Activated T-helper 2 cell treated with anti-CD3 and anti-CD28 coated beads, Interferon-gamma antibody, Interleukin-2, Interleukin-4, amounts not matched to agents 10 μg/mL and 5 μg/mL and 100 μg/mL, durations not matched to agents 14 hours and 24 hours and 36 hours (primary cell): Measurements from ENCODE around the gene DTNA. TPM values are rescaled to one million over a fixed set of nuclear protein-coding genes. Genes with fewer than 3 reads are reported as not detected.

Source experiments
- DNase-seq: peaks from one replicate; pipeline ENCODE4 v3.0.0; 2021; ENCODE audit warnings: low spot score
- H3K27ac Mint-ChIP-seq: one replicate; pipeline ENCODE4 v1.8.0; 2021; ENCODE audit warnings: mixed read lengths
- H3K27me3 Mint-ChIP-seq: one replicate; pipeline ENCODE4 v1.8.0; 2021; ENCODE audit warnings: low read depth, mixed read lengths
- H3K36me3 Mint-ChIP-seq: one replicate; pipeline ENCODE4 v1.8.0; 2021; ENCODE audit warnings: low read depth, mixed read lengths
- H3K4me1 Mint-ChIP-seq: one replicate; pipeline ENCODE4 v1.8.0; 2021; ENCODE audit warnings: low read depth, mixed read lengths
- H3K4me3 Mint-ChIP-seq: one replicate; pipeline ENCODE4 v1.8.0; 2021; ENCODE audit warnings: low read depth, mild to moderate bottlenecking, moderate library complexity, mixed read lengths
- H3K9me3 Mint-ChIP-seq: one replicate; pipeline ENCODE4 v1.8.0; 2021; ENCODE audit warnings: mixed read lengths
- intact Hi-C: fragments of 100-400 bp; cut with micrococcal nuclease; formaldehyde crosslinking; loops from one replicate; pipeline ENCODE4 v1.15.1; 2023
- total RNA-seq: library from RNA; stranded (reverse); gene quantifications from 2 replicates; pipeline ENCODE4 v1.2.3, GENCODE V29; 2022

Gene DTNA
- total RNA-seq, 1 donor from 2014 or later, result 0.73 TPM

GRCh38 chr18:34929336-34929780 lies 219.3 kb downstream of the DTNA start:
- DNase-seq, result no peak
- H3K4me3 Mint-ChIP-seq, result no peak overlapping the region
- H3K4me1 Mint-ChIP-seq, result no peaks in the 10 kb centered on the region
- H3K9me3 Mint-ChIP-seq, result no peaks in the 10 kb centered on the region
- no peaks in the 10 kb centered on the region for H3K36me3 Mint-ChIP-seq
- intact Hi-C loops, result no loop called here
- H3K27ac Mint-ChIP-seq, result no peak overlapping the region
- H3K27me3 Mint-ChIP-seq, result peaks cover 6% of the 10 kb centered on the region

- Mint-ChIP-seq H3K36me3 (no peaks in the 10 kb centered on the region), H3K4me3 (no peak overlapping the region), H3K9me3 (no peaks in the 10 kb centered on the region), H3K27ac (no peak overlapping the region), H3K4me1 (no peaks in the 10 kb centered on the region), H3K27me3 (peaks cover 2% of the 10 kb centered on the region)
- intact Hi-C loops, result no loop called here
- DNase-seq, result no peak
Observed at GRCh38 chr18:34932363-34932762, 222.3 kb downstream of the DTNA start.

GRCh38 chr18:34932792-34933466 lies 222.8 kb downstream of the DTNA start:
- Mint-ChIP-seq H3K27me3 (peaks cover 5% of the 10 kb centered on the region), H3K4me1 (no peaks in the 10 kb centered on the region), H3K36me3 (no peaks in the 10 kb centered on the region), H3K9me3 (no peaks in the 10 kb centered on the region), H3K27ac (no peak overlapping the region), H3K4me3 (no peak overlapping the region)
- no peak for DNase-seq
- intact Hi-C loops, result no loop called here

GRCh38 chr18:34933909-34934661 lies 224.0 kb downstream of the DTNA start:
- H3K9me3 Mint-ChIP-seq, result no peaks in the 10 kb centered on the region
- no peak overlapping the region for H3K27ac Mint-ChIP-seq
- no peaks in the 10 kb centered on the region for H3K36me3 Mint-ChIP-seq
- intact Hi-C loops, result no loop called here
- H3K4me3 Mint-ChIP-seq, result no peak overlapping the region
- H3K27me3 Mint-ChIP-seq, result peaks cover 5% of the 10 kb centered on the region
- no peaks in the 10 kb centered on the region for H3K4me1 Mint-ChIP-seq
- no peak for DNase-seq

GRCh38 chr18:34936772-34937171 lies 226.7 kb downstream of the DTNA start:
- Mint-ChIP-seq H3K36me3 (no peaks in the 10 kb centered on the region), H3K9me3 (no peaks in the 10 kb centered on the region), H3K27ac (no peak overlapping the region), H3K4me3 (no peak overlapping the region), H3K27me3 (peaks cover 8% of the 10 kb centered on the region), H3K4me1 (no peaks in the 10 kb centered on the region)
- no peak for DNase-seq
- intact Hi-C loops, result no loop called here

DNA sequence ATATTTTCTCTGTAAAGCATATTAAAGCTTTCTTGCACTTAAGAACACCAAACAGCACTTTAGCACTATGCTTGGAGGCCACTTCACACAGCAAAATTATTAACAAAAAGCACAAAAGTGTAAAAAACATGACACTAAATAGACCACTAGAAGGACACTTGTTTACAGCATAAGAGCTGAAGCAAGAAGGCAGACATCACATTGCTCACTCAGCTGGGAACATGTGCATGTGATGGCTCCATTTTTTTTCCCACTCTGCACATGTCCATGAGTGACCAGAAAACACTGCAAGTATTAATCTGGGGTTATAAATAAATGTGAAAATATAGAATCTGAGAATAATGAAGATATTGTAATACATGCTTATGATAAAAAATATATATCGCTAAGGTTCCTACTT lies 228.0 kb downstream of the DTNA start:
- intact Hi-C loops, result no loop called here
- no peak overlapping the region for H3K27ac Mint-ChIP-seq
- no peaks in the 10 kb centered on the region for H3K4me1 Mint-ChIP-seq
- no peak for DNase-seq
- no peaks in the 10 kb centered on the region for H3K36me3 Mint-ChIP-seq
- no peak overlapping the region for H3K4me3 Mint-ChIP-seq
- H3K9me3 Mint-ChIP-seq, result no peaks in the 10 kb centered on the region
- H3K27me3 Mint-ChIP-seq, result peaks cover 16% of the 10 kb centered on the region
